NCI-H146 treated with DMSO at 0.1 percent for 48 hours (cell line): ENCODE data around the gene DPM2.

Experiments
- DNase-seq: peaks from one replicate; lab custom pipeline; 2025; ENCODE audit not compliant: unreplicated experiment; lab: John Stamatoyannopoulos, UW

DPM2 gene

DNA sequence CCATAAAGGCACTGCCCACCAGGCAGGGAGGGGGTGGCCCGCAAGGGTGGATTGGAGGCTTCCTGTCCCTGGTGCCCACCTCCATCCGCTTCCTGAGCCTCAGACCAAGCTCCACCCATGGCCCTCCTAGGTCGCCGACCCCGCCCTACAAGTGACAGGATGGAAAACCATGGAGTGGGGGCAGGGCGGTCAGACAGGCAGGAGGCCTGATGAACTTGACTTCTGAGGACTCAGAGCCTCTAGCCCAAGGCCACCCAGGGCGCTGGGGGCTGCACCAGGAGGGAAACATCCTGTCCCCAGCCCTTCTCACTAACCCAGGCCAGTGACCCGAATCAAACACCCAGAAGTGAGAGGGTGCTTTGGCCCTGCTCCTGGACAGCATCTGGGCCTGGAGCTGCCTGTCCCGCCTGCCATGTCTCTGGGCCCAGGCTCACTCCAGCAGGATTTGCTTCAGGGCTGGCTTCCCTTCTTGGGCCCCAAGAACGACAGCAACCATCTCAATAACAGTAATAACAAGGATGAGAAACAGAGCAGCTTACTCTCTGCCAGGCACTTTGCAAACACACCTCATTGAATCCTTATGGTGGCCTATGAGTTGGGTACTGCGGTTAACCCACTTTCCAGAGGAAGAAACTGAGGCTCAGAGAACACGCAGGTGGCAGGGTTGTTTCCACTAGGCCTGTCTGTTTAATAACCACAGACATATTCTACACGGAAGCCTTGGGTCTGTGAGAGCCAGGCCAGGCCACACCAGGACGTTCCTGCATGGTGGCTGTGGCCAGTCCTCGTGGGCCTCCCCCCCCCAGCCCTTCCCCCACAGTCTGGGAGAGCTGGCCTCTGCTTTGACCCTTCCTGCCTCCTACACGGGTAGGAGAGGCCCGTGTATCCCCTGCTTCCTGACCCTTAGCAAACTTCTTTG, 33.8 kb downstream of the DPM2 start:
- DNase-seq, result no peak

DNA sequence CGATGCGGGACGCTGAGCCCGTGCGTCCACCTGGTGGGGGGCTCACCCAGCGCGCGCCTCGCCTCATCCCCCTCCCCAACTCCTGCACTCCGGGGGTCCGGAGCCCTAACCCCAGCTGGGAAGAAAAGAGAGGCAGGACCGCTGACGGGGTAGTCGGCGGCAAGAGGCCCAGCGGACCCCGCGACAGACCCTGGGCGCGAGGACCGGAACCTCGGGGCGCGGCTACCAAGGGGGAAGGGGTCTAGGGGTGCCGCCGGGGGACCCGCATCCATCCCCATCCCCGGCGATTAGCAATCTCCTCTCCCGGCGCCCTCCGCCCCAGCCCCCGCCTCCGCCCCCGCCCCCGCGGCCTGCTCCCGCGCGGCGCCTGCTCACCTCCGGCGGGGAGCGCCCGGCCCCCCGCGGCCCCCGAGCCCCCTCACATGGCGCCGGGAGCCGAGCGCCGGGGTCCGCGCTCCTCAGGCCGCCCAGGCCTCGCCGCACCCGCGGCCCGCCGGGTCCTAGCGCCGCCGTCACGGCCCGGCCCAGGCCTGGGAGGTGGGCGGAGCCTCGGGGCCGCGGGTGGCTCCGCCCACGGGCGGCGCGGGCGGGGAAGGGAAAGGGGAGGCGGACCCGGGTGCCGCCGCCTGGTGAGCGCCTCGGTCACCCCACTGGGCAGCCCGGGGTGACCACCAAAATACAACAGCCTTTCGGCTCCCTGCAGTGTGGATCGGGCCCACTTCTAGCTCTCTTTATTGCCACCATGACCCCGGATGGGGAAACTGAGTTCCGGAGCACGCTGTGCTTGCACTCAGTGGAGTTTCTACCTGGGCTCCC, 38.3 kb downstream of the DPM2 start, which contains the start of gene ST6GALNAC6:
ST6GALNAC6 (minus strand) TSS at position 476 of the 816 bp plus-strand sequence. CDS start 1,622 bp downstream, outside the sequence.
- no peak for DNase-seq

DNA sequence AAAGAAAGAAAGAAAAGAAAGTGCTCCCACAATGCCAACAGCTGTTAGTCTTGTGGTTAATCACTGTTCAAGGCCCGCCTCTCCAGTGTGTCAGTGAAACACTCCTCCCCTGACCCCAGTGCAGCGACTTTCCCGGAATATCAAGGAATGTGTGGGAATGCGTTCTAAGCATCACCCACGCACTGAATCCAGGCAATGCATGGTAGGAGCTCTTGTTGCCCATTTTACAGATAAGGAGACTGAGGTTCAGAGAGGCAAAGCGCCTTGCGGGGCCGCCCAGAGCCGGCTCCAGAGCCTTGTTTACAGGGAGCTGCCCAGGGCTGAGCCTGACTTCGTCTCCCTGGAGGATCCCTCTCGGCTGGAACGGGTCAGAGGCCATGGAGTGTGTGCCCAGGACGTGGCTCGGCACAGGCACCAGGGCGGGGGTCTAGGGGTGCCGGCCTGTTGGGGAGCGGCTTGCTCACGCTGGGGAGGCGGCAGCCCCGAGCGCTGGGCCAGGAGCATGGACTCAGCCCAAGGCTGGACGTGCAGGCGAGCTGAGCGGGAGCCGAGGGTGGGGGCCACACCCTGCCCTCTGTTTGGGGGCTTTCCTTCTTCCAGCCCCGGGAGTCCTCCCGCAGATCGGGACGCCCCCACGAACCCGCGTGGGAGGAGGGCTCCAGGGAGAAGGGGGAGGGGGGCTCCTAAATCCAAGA, 39.1 kb downstream of the DPM2 start:
- DNase-seq, result no peak

DNA sequence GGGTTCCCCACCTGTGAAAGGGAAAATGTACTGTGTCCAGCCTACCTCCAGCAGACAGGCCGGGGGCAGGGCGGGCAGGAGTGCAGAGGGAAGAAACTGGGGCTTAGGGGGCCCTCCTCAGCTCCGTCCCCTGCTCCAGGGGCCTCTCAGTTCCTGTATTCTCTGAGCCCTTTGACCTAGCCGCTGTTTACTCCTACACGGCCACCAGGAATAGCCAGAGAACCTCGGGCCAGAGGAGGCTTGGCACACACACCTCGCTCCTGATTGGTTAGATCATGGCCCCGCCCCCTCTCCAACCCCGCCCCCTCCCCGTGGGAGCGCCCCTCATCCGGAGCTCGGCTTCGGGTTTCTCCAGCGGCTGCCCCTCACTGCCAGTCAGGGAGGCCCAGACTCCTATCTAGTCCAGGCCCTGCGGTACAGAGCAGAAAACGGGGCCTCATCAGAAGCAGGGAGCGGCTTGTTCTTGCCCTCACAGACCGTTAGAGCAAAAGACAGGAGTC, 40.4 kb downstream of the DPM2 start:
- no peak for DNase-seq

DNA sequence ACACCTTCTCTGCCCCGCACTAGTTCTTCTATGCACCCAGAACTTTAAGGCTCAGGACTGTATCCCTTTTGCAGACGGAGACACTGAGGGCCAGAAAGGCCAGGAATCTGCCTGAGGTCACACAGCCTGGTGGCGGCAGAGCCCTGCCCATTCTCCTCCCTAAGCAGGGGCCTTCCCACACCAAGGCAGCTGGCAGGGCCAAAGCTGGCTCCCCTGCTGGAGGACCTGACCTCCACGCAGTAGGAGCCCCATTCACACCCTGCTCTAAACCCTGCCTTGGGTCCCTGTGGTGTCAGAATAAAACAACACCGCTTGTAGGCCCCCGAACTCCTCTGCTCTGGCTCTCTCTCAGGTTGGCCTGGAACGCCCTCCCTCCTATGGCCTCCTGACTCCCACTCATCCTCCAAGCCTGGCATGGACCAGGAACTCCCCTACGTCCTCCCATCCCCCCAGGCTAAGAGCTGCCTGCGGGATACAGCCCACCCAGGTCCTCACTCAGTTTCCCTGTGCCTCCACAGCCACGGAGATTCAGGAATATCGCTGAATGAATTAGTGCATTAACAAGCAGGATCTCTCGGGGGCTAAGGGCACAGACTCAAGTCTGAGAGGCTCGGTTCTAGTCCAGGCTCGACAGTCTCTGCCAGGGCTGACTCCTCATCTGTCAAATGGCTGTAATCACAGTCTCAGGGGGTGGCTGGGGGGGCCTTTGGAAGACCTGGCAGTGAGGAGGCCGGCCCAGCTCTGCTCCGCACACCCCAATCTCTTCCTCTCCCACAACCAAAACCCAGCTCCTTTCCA, 41.1 kb downstream of the DPM2 start:
- DNase-seq, result no peak

DNA sequence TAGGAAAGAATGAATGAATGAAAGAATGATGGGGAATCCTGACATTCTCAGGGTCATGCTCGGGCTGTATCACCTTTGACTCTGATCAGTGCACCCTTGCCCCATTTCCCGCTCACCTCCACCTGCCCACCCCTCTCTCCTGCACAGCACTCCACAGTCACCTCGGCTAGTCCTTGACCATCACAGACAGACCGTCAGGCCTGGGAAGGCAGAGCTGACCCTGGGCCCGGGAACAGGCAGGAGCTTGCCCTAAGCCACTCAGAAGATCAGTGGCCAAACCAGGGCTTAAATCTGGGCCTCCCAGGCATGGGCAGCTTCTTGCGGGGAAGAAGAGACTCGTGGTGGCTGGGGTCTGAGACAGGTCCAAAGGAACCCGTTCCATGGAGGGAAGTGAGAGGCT, 41.8 kb downstream of the DPM2 start:
- no peak for DNase-seq

DNA sequence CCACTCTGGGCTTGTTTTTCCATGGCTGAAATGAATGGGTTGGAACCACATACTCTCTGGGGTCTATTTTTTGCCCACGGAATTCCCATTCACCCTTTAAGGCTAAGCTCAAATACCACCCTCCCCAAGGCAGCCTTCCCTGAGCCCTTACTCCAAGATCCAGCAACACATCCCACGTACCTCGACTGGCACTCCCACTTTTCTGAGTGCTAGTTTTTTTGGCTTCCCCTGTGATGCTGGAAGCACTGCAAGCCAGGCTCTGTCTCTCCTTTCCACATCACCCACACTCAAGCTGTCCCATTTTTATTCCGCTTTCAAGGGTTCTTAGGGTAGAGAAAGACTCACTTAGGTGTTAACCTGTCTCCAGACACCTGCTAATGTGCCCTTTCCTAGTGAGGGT, 44.3 kb downstream of the DPM2 start:
- no peak for DNase-seq

DNA sequence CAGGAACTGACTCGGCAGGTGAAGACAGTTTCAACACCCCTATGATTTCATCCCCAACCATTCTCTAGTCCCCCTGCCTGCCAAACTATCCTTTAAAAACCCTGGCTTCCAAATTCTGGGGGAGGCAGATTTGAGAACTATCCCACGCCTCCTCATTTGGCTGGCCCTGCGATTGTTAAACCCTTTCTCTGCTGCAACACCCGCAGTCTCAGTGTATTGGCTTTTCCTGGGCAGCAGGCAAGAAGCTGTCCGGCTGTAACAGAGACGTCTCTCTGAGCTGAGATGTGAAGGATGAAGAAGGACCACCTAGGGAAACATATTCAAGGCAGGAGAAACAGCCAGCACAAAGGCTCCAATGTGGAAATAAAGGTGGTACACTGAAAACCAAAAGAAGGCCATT, 44.8 kb downstream of the DPM2 start:
- DNase-seq, result no peak

DNA sequence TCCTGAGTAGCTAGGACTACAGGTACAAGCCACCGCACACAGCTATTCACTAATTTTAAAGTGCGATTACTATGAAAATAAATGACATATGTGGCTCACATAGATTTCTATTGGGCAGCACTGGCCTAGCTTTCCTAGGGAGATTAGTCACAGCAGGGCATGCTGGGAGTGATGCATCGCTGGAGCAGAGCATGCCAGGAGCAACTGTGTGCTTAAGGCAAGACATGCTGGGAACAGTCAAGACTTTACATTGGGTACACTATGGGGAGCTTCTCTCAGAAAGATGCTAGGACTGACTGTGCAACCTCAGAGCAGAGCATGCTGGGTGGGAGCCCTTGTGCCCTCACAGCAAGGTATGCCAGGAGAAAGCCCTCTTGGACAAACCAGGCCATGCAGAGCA, 47.6 kb downstream of the DPM2 start:
- no peak for DNase-seq

DNA sequence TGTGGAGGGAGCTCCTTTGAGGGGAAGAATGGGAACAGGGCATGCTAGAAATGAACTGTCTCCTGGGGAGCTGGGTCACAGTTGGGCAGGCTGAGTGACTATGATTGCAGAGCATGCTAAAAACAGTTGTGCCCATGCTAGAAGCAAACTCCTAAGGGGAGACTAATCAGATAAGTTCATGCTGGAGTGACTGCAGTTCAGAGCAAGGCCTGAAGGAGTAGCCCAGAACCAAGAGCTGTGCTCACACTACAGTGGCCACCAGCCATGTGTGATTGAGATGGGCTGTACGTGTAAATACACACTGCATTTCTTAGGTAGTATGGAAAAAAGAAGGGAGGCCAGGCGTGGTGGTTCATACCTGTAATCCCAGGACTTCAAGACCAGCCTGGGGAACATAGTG, 49.9 kb downstream of the DPM2 start:
- no peak for DNase-seq

DNA sequence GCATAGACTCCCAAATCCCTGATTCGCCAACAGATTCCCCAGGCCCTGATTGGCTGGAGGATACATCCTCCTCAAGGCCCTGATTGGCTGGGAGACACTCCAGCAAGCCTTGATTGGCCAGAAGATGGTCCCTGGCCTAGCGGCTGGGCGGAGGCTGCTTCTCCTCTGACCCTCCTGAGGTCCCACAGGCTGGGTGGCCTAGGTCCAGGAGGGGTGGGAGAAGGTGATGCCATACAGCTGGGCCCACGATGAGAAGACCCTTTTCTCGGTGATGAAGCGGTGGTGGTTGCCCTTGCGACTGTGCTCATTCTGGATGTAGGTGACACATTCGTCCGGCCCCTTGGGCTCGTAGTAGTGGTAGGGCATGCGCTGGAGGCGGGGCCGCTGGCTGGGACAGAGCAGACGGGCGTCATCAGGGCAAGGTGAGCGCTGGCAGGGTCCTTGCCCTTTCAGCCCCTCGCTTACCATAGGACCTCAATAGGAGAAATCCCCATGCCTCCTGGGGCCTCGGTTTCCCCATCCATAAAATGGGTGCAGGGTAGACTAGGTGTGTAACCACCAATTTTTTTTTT, 51.2 kb downstream of the DPM2 start:
- DNase-seq, result no peak

DNA sequence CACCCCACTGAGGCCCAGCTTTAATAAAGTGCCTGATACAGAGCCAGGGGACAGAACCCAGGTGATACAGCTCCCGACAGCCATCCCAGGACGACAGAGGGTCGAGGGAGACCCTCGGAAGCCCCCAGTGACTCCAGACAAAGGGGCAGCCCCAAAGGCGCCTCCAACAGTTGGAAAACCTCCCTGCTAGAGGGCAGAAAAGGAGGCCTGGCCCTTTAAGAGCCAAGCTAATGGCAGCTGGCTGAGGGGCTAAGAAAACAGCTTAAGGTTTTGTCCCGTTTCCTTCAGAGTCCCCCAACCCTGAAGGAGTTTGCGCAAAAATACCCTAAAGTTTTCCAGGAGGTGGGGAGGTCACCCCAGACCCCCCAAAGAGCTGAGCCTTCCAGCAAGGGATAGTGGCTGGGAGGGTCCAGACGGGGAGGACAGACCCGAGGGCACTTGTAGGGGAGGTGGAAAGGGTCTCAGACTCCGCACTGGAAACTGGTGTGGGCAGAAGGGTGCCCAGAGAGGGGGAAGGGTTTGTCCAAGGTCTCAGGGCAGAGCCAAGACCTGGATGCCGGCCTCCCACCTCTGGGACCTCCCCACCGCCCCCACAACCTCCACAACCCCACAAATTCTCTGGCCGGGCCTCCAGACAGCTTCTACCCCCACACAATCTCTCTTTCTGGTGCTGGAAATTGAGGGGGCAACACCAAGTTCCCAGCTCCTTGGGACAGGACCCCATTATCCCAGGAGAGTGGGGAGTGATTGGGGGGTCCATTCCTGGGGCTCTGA, 52.0 kb downstream of the DPM2 start:
- no peak for DNase-seq
